Astrocyte of the hippocampus (primary cell): Measurements from ENCODE around the gene SNED1.
"Not testable (repeated sequence)": the region's sequence is repeated elsewhere in the genome, so short reads cannot be mapped to it uniquely, and the experiment has no call there.

ENCODE experiments used
- DNase-seq: peaks from one replicate; pipeline ENCODE4 v3.0.0; 2011; ENCODE audit warnings: low read depth, low spot score

The SNED1 gene

DNA sequence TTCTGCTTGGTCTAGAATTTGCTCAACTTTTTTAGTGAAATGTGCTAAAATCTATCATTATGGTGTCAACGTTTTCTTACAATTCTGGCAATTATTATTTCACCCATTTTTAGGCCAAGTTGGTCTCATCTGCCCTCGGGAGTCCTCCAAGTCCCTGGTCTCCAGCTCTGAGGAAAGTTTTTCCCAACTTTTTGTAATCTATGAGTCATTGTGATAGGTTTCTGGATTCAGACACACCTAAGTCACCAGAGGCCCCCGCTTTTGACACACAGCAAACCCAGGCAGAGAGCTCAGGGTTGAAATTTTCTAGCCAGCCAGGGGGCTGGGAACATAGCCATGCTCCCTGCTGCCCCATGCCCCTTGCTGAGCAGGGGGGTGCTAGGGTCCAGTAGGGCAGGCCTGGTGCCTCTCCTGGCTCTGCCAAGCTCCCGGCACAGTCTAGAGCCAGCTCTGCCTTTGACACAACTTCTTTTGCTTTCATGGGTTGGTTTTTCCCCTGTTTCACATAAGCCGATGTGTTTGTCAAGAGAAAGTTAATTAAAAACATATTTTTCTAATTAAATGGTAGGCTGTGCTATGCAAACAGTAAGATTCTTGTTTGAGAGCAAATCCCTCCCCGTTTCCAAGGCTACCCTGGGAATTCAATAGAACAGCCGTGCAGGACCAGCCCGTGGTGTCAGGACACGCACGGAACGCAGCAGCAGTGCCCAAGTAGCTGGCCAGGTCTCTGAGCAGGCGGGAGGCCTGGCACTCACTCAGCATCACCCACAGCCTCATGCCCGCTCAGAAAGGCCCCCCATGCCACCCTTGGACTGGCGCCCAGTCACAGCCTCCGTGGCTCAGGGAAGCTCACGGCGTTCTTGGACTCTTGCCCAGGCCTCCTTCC, 25.5 kb upstream of the SNED1 start:
- DNase-seq, result peak; percentile 72

DNA sequence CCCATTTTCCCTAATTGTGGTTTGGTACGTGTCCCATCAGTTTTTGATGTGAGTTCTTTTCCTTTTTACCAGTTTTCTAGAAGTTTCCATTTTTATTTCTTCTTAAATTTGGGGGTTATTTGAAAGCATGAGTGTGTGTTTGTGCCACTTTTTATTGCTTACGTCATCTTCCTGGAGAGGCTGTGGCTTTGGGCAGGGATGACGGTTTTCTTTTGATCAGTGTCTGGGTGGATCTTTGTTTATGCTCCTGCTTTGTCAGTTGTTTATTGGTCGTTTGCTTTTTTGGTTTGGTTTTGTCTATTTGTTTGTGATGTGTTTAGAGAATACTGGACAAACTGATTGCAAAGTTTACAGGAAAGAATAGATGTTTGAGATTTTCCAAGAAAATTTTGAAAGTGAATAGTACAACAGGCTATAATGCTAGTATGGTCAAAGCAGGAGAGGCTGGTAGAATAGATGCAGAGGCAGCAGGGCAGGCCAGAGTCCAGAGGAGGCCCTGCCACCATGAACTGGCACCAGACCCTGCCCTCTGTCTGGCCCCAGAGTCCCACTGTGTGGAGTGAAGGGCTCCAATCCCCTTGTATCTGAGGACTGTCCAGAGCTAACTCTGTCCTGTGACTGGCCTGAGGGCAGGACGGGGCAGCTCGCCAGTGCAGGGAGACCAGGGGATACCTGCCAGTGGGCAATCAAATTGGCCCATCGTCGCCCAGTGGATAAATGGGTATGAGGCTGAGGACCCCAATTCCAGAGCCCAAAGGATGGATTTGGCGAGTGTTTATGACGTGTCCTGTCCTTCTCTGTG, 23.4 kb upstream of the SNED1 start:
- DNase-seq, result no peak

DNA sequence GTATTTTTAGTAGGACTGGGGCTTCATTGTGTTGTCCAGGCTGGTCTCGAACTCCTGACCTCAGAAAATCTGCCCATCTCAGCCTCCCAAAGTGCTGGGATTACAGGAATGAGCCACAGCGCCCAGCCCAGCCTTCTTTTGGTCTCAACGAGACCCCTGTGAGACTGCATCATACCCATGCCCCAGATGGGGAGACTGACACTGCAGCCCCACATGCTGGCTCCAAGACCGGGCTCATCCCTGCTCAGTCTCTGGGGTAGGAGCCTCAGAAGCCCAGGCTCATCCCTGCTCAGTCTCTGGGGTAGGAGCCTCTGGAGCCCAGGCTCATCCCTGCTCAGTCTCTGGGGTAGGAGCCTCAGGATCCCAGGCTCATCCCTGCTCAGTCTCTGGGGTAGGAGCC, 22.5 kb upstream of the SNED1 start:
- DNase-seq, result not testable (repeated sequence)

DNA sequence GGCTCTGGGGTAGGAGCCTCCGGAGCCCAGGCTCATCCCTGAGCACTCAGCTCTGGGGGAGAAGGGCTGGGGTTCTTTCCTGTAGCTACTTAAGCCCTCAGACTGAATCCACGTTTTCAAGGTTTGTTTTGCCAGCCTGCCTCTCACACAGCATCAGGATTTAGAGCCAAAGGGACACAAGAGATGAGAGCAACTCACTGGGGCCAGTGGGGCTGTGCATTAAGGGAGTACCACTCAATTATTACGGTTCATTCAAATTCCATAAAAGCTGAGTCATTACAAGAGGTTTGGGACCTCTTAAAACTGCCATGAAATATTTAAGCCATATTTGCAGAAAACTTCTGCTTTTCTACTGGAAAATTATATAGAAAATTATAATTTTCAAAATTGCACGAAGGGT, 17.1 kb upstream of the SNED1 start:
- DNase-seq, result no peak

DNA sequence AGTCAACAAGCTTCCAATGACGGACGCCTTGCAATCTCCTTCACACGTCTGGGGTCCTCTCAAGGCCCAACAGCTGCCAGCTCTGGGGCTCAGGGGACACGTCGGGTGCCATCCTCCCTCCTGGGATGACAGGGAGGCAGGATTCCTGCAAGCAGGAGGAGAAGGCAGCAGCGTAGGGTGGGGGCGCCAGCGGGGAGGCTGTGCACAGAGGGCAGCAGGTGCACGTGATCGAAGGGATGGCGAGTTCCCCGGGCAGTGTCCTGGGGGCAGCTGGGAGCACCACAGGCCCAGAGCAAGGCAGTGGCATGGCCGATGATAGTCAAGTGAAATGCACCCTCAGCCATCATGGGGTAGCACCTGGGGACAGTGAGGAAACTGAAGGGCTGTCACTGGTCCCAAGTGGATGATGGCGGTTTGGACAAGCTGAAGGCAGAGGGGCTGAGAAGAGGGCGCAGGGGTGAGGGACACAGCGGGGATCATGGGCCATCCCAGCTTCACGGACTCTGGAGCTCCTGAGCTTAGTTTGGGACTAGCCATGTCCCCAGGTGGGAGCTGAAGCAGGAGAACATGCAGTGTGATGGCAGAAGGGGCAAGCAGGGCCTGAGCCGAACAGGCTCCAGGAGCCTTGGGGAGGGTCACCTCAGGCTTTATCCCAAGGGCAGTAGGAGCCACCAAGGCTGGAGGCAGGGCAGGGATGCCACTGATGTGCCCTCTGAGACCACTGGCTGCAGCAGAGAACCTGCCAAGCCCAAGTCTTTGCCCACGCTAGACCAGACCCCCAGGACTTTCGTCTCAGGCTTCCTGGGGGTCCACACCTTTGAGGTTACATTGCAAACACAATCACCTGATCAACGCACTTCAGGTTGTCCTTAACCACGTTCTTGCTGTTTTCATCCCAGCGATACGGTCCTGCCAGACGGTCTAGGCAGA, 16.3 kb upstream of the SNED1 start:
- DNase-seq, result no peak

DNA sequence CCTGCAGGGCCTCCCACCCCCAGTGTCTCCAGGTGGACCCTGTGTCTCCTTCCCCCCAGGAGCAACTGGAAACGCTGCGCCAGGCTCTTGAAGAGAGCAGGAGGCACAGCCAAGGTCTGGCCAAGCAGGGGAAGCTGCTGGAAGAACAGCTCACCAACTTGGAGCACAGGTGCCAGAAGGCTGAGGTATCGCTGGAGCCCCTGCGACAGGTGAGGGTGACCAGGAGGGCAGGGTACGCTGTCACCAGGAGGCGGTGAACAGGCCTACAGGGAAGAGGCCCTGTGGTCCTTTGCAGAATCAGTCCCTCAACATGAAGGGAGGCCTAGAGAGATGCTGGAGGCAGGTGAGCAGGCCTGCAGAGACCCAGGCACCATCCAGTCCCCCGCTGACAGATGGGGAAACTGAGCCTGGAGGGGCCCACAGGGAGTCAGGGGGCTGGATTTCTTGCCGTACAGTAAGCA, 15.6 kb upstream of the SNED1 start:
- DNase-seq, result no peak

DNA sequence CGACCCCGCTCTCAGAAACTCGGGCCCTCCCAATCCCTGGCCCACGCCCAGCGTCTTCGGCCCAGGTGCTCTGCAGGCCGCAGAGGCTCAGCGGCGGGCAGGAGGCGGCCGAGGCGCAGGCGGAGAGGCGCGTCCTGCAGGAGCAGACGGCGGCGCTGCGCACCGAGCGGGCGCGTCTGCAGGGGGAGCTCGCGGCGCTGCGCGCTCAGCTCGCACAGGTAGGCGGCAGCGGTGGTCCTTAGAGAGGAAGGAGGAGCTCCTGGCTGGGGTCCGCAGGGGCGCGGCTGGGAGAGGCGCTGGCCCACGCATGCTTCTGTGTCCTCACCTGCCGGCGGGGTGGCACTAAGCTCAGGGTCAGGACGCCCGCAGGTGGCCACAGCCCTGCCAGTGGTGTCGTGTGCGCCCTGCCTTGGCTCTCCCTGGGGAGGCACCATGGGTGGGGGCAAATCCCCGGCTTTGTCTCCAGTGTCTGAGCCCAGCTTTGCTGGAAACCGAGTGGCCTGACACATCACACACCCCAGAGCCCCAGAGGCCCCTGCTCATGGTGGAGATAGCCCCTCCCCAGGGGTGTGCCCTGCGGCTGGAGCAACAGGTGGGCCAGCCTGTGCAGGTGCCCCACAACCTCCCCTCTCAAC, 14.9 kb upstream of the SNED1 start:
- peak; percentile 76 for DNase-seq

DNA sequence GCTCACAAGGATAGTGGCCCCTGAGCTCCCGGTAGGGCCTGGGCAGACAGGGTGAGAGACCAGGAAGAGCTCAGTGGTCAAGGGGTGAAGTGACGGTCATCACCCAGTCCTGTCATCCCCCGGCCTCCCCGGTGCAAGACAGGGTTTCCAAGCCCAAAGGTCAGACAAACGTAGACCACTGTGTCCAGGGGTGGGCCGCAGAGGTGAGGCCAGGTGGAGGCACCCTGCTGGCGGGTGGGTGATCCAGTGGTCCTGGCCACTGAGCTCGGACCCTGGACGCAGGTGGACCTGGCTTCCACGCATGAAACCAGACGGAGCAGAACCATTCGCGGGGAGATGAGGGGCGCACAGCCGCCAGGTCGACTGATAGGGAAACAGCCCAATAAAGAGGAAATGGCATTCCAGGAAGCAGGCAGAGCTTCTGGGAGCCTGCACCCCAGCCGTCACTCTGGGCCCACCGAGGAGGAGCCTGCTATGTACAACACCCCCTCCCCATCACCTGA, 14.4 kb upstream of the SNED1 start:
- DNase-seq, result no peak

DNA sequence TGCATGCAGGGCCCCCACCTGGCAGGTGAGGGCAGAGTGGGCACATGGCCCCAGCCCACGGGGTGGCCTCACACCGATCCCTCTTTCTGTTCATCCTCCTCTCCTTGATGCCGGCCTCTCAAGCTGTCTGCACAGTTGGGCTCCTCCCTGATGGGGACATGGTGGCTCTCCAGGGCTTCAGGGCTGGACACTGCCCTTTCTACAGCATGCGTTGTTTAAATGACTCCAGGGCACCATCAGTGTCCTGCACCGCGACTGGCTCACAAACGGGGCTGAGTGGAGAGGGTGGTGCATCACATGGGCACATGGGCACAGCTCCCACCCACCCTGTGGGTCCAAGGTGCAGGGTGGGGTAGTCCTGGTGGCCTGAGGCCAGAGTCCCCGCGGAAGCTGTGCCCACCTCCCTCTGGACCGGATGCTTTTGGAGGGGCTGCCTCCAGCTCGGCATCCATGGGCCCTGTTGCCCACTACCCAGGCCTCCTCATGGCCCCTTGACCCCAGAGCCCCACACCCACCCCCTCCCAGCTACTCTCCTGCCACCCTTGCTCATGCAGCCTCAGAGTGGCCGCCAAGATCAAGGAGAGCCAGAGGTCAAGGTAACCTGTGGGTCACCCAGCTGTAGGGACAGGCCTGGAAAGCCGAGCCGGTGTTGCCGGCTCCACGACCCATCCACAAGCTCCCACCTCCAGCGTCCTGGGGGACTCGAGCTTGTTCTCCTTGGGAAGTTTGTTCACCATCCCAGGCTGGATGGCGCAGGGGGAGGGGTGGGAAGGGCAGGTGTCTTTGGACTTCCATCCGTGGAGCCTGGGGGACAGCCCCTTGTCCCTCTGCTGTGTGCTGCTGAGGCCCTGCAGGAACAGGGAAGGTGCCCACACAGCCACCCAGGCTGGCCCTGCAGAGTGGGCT, 12.3 kb upstream of the SNED1 start:
- no peak for DNase-seq

DNA sequence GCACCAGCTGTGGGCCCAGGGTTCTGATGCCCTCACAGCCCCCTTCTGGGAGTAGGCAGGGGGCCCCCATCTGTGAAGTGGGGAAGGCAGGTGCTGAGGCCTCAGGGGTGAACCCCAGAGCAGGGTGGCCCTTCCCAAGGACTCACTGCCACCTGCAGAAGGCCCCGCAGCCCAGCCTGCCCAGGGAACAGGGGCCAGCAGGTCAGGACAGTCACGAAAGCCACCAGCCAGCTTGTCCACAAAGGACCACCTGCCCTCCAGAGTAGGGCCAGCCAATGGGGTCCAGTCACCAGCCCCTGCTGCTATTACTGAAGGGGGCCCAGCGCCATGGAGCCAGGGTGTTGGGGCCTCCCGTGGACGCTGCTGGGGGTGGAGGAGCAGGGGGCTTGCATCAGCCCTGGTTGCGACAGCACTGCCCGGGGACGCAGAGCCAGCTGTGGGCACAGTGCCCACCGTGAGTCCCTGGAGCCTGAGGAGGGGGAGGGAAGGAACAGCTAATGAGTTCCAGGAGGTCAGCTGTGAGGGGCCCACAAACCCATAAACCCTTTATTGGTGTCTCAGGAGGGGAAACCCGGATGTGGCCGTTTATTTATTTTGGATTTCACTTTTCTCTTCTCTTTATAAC, 11.5 kb upstream of the SNED1 start:
- peak; percentile 41 for DNase-seq

DNA sequence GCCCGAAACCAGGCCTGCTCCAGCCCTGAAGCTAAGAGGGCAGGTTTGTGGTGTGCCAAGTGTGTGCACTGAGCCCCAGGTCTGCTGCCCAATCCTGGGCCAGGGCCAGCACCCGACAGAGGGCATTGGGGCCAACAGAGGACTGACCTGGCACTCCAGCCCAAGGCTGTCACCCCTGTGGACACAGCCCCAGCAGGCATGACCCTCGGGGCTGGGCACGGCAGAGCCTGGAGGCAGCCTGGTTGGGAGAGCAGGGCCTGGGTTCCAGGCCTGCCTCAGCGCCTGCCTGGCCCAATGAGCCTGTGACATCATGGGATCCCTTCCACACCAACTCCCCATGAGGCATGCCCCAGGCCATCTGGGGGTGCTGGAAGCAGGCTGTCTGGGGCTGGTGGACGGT, 10.8 kb upstream of the SNED1 start:
- DNase-seq, result no peak

DNA sequence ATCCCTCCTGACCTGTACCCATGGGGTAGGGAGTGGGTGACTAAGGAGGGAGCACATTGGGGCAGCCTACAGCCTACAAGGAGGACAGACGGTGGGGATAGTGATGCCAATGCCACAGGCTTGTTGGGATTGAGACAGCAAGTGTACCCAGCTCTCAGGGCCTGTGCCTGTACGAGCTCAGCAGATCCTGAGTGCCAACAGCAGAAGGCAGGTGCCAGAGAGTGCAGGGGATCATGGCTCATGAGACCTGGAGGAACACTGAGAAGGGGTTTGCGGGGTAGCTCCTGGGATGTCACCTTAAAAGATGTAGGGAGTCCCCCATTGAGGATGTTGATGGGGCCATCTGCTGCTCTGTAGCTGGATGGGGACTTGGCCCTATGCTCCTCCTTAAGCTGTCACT, 10.3 kb upstream of the SNED1 start:
- peak; percentile 53 for DNase-seq

DNA sequence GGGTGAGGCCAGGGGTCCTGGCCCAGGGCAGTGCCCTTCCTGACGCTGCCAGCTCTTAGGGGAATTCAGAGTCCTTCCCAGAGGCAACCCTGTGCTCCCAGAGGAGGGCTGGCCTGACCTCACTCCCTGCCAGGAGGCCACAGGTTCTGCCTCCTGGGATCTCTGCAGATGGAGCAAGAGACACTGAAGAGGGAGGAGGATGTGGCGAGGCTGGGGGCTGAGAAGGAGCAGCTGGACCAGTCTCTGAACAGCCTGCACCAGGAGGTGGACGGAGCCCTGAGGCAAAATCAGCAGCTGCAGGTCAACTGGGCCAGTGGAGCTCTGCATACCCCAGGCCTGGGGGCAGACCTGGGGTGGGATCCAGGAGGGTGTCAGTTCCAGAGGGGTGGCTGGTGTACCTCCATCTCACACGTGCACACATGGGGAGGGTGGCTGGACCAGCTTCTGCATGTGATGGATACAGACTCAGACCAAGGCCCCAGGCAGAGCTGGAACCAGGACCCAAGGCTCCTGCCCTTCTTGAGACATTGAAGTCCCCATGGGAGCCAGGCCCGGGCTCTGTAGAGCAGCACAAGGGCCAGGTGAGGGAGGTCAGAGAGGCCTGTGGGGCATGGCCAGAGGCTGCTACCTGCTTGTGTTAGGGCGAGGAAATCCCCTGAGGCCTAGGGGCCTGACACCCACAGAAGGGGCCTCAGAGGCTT, 9.7 kb upstream of the SNED1 start:
- DNase-seq, result no peak

DNA sequence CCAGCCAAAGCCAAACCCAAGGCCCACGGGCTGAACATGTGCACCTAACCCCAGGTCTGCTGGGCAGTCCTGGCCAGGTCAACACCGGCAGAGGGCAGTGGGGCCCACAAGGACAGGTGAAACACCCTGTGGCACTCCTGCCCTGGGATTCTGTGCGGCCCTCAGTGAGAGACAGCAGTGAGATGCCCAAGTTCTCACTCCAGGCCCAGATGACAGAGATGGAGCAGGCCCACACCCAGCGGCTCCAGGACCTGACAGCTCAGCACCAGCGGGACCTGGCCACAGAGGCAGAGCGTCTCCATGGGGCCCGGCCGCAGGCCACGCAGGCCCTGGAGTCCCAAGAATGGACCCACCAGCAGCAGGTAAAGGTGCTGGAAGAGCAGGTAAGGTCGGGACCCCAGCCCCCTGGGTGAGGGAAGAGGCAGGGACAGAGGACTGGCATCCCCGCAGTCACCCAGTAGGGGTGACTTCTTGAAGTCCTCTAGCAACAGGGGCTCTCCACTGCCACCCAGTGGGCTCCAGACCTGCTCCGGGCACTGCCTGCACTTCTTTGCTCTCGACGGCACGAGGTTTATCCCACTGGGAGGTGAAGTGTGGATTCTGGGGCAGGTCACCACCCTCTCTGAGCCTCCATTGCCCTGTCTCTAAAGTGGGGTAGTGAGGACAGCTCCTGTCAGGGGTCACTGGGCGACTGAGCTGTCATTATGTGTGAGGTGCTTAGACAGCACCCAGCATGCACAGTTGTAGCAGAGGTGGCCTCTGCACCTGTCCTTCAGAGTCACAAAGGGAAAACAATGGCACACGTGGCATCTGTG, 8.8 kb upstream of the SNED1 start:
- DNase-seq, result no peak

DNA sequence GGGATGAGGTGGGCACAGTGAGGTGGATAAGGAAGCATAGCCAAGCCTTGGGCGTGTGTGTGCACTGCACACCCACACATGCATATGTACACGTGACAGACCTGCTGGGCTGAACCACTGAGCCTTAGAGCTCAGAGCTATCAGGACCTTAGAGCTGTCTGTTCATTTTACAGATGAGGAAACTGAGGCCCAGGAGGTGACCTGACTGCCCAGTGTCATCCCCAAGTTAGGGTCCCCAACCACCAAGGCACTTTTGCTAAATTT, 8.2 kb upstream of the SNED1 start:
- no peak for DNase-seq

DNA sequence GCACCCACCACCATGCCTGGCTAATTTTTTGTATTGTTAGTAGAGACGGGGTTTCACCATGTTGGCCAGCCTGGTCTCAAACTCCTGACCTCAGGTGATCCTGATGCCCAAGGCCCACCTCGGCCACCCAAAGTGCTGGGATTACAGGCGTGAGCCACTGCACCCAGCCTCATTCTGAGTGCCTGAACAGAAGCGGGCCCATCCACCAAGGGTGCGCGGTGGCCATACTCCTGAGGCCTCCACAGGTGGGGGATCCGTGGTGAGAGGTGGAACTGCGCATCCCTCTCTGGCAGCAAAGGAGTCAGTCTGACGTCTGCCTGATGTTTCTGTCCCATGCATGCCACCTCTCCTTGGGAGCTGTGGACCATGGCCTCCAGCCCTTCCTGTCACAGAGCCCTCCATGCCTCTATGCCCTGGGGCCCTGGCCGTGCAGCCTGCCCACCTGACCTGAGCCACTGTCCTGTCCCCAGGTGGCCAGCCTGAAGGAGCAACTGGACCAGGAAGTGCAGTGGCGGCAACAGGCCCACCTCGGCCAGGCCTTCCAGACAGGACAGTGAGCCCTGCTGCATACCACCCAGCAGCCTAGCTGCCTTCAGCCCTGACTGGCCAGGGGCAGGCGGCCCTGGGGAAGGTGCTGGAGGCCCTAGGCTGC, 7.6 kb upstream of the SNED1 start:
- no peak for DNase-seq

DNA sequence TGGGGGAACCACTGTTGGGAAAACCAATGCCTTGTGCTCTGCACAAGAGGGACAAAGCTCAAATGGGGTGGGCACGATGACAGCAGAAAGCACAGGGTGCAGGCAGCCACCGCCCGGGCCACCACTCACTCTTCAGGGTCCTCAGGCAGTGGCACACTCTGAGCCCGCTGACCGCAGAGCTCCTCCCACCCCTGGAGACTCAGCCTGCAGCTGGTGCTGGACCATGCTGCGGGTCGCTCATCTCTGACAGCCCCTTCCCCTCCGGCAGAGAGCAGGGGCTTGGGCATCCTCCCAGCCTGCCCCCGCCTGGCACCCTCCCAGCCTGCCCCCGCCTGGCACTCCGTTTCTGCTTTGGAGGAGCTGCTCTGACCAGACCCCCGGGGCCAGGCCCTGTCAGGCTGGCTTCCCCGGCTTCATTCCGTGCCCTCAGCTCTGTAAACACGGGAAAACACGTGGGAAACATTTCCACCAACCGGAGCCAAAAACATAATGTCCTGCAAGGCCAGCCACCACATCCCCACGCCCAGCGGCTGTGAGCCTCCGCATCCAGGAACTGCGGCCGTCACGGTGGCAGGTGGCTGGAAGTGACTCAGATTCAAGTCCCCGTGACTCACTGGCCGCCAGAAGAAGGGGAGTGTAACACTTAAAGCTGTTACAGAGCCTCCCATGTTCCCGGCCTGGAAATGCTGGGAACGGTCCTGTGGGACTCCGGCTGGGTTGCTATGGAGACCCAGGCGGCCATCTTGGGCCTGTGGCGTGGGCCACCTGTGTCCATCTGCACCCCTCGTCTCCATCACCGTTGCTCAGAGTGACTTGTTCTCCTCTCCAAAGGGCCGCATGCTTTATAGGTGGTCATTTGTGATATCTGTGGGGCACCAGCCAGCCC, 6.8 kb upstream of the SNED1 start:
- peak; percentile 96 for DNase-seq
